Measurements from ENCODE around the gene RHEB.

The RHEB gene

DNA sequence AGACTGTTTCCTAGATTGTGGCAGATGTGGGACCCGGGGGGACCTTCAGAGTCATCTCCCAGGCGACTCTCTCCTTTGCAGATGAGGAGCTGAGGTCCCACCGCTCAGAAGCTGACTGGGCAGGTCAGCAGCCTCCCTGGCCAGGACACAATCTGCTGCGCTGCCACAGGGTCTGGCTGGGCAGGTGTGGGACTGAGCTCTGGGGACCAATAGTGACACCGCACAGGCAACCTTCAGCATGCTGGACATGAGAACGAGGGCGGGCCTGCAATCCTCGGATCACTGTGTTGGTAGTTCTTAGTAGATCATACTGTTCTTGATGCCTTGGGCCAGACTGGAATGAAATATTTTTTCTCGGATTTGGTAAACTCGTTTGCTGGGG lies 59.2 kb downstream of the RHEB start:
- no peak for DNase-seq
- H3K9me3 ChIP-seq, result peaks cover 3% of the 10 kb centered on the region; the same call in 1 of the 2 replicates
- peaks cover 5% of the 10 kb centered on the region; the same call in 1 of the 2 replicates for H3K4me1 ChIP-seq
- no peaks in the 10 kb centered on the region for H3K27me3 ChIP-seq
- 0 out of 2 replicates have a peak overlapping the region, but pooled peaks have one; percentile 38 for H3K4me3 ChIP-seq (ENCODE audit: low read depth, low read length)
- TF ChIP-seq, protein P1, sequence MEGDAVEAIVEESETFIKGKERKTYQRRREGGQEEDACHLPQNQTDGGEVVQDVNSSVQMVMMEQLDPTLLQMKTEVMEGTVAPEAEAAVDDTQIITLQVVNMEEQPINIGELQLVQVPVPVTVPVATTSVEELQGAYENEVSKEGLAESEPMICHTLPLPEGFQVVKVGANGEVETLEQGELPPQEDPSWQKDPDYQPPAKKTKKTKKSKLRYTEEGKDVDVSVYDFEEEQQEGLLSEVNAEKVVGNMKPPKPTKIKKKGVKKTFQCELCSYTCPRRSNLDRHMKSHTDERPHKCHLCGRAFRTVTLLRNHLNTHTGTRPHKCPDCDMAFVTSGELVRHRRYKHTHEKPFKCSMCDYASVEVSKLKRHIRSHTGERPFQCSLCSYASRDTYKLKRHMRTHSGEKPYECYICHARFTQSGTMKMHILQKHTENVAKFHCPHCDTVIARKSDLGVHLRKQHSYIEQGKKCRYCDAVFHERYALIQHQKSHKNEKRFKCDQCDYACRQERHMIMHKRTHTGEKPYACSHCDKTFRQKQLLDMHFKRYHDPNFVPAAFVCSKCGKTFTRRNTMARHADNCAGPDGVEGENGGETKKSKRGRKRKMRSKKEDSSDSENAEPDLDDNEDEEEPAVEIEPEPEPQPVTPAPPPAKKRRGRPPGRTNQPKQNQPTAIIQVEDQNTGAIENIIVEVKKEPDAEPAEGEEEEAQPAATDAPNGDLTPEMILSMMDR (IDR thresholded peaks at IDR 0.05; ENCODE audit: low read depth, low read length), result no peak
- peaks cover 8% of the 10 kb centered on the region for H3K36me3 ChIP-seq

DNA sequence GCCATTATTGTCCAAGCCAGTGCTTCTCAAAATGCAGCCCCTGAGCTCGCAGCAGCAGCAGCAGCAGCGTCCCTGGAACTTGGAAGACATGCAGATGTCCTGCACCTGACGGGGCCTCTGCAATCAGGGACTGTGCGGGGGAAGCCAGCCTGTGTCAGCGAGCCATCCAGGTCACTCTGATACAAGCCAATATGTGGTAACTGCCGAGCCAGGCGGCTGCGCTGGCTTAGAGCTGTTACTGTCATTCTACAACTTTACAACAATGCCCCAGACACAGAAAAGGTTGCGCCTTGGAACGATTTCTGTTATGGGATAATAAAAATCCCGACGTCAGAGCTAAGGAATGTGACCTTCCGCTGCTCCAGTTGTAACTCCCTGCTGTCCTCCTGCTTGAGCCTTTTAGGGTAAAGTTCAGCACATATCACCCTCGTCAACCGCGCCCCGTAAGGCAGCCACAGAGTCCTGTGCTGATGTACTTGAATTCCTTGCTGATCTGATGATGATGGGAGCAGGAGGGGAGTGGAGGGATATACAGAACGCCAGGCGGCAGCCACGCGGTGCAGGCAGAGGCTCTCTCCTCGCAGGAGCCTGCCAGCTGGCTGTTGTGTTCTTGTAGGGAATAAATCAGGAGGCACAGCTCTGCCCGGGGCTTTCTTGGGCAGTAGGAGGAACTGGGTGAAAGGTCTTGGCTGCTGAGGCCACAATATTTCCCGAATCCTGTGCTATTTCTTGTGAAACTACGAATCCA lies 59.8 kb downstream of the RHEB start:
- Histone ChIP-seq H3K27me3 (no peaks in the 10 kb centered on the region), H3K4me1 (peaks cover 5% of the 10 kb centered on the region; the same call in 1 of the 2 replicates), H3K36me3 (peaks cover 3% of the 10 kb centered on the region), H3K9me3 (peaks cover 3% of the 10 kb centered on the region; the same call in 1 of the 2 replicates), H3K4me3 (ENCODE audit: low read depth, low read length) (peak overlapping the region; percentile 38)
- TF ChIP-seq, protein P1 (IDR thresholded peaks at IDR 0.05; ENCODE audit: low read depth, low read length), result peak; percentile 35
- peak; percentile 56 for DNase-seq

DNA sequence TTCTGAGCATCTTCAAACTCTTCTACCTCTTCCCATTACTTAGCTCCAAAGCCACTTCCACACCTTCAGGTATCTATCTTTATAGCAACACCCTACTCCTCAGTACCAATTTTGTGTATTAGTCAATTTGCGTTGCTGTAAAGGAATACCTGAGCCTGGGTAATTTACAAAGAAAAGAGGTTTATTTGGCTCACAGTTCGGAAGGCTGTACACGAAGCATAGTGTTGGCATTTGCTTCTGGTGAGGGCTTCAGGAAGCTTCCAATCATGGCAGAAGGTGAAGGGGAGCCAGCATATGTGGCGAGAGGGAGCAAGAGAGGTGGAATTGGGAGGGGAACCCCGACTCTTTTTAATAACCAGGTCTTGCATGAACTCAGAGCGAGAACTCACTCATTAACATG lies 62.2 kb downstream of the RHEB start:
- H3K4me1 ChIP-seq, result peaks cover 5% of the 10 kb centered on the region; the same call in 1 of the 2 replicates
- H3K9me3 ChIP-seq, result no peaks in the 10 kb centered on the region; the same call in 1 of the 2 replicates
- H3K36me3 ChIP-seq, result no peaks in the 10 kb centered on the region
- no peaks in the 10 kb centered on the region for H3K27me3 ChIP-seq
- TF ChIP-seq, protein P1 (IDR thresholded peaks at IDR 0.05; ENCODE audit: low read depth, low read length), result no peak
- no peak overlapping the region for H3K4me3 ChIP-seq (ENCODE audit: low read depth, low read length)
- no peak for DNase-seq

DNA sequence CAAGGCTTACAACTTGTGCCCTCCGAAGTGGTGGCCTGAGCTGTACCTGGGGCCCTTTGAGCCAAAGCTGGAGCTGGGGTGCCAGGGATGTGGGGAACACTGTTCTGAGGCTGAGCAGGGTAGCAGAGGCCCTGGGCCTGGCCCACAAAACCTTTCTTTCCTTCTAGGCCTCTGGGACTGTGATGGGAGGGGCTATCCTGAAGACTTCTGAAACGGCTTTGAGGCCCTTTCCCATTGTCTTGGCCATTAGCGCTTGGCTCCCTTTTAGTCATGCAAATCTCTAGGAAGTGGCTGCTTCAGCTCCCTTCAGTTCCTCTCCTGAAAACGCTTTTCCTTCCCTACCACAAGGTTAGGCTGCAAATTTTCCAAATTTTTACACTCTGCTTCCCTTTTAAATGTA lies 62.9 kb downstream of the RHEB start:
- H3K4me3 ChIP-seq (ENCODE audit: low read depth, low read length), result no peak overlapping the region

DNA sequence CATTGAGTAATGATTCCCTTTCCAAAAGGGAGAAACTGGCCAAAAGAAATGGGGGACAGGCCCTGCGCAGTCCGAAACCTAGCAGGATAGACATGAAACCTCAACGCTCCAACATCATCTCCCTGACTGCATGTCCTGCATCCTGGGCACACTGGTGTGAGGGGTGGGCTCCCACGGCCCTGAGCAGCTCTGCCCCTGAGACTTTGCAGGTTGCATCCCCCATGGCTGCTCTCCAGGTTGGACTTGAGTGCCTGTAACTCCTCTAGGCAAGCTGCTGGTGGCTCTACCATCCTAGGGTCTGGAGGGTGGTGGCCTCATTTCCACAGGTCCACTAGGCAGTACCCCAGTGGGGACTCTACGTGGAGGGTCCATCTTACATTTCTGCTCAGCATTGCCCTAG lies 63.4 kb downstream of the RHEB start:
- no peaks in the 10 kb centered on the region for H3K9me3 ChIP-seq
- DNase-seq, result no peak
- TF ChIP-seq, protein P1 (IDR thresholded peaks at IDR 0.05; ENCODE audit: low read depth, low read length), result no peak
- peaks cover 5% of the 10 kb centered on the region; the same call in 1 of the 2 replicates for H3K4me1 ChIP-seq
- H3K36me3 ChIP-seq, result no peaks in the 10 kb centered on the region
- no peak overlapping the region for H3K4me3 ChIP-seq (ENCODE audit: low read depth, low read length)
- no peaks in the 10 kb centered on the region for H3K27me3 ChIP-seq

More for the DNA sequence above, 62.9 kb downstream of the RHEB start:
- Histone ChIP-seq H3K9me3 (no peaks in the 10 kb centered on the region), H3K36me3 (no peaks in the 10 kb centered on the region), H3K27me3 (no peaks in the 10 kb centered on the region), H3K4me1 (peaks cover 5% of the 10 kb centered on the region; the same call in 1 of the 2 replicates)
- DNase-seq, result no peak
- TF ChIP-seq, protein P1 (IDR thresholded peaks at IDR 0.05; ENCODE audit: low read depth, low read length), result no peak

DNA sequence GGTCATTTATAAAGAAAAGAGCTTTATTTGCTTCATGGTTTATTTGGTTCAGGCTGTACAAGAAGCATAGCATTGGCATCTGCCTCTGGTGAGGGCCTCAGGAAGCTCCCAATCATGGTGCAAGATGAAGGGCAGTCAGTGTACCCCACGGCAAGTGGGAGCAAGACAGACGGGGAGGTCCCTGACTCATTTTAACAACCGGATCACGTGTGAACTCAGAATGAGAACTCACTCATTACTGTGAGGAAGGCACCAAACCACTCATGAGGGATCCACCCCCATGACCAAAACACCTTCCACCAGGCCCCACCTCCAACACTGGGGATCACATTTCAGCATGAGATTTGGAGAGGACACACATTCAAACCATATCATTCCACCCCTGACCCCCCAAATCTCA lies 64.0 kb downstream of the RHEB start:
- TF ChIP-seq, protein P1 (IDR thresholded peaks at IDR 0.05; ENCODE audit: low read depth, low read length), result no peak
- Histone ChIP-seq H3K36me3 (no peaks in the 10 kb centered on the region), H3K4me3 (ENCODE audit: low read depth, low read length) (no peak overlapping the region), H3K27me3 (no peaks in the 10 kb centered on the region), H3K9me3 (no peaks in the 10 kb centered on the region), H3K4me1 (peaks cover 5% of the 10 kb centered on the region; the same call in 1 of the 2 replicates)
- DNase-seq, result no peak
